Body of pancreas (tissue), 4 donors: Measurements from ENCODE around the gene UBL4A. TPM values are rescaled to one million over a fixed set of nuclear protein-coding genes. Genes with fewer than 3 reads are reported as not detected.

Source experiments
- ATAC-seq: fragments of 150-250 bp; one replicate; pipeline ENCODE4 v1.9.1; 2016
- DNase-seq, 4 donors: peaks; one replicate each; pipeline ENCODE4 v3.0.0-alpha.2; 2019
- H3K27ac ChIP-seq, 4 donors: fragments of 200-600 bp; sonication (generic); 1 replicate in 3 of 4; 2 replicates in 1 of 4; pipeline versions ENCODE4 v1.5.1 to v1.6.1; 2016 to 2019; ENCODE audit warnings: mild to moderate bottlenecking in 1 of 4, mixed read lengths in 1 of 4, moderate library complexity in 1 of 4
- H3K27me3 ChIP-seq, 2 donors: fragments of 200-600 bp; sonication (generic); one replicate each; pipeline ENCODE4 v1.6.0; 2016; ENCODE audit warnings: mild to moderate bottlenecking in 1 of 2
- H3K36me3 ChIP-seq, 2 donors: fragments of 200-600 bp; sonication (generic); replicated peaks in 1 of 2; 2 replicates each; pipeline ENCODE4 v1.5.1; 2016; ENCODE audit warnings: low read depth in 2 of 2; ENCODE audit not compliant: insufficient read depth in 1 of 2
- H3K4me1 ChIP-seq: fragments of 200-600 bp; sonication (generic); one replicate; pipeline ENCODE4 v1.6.0; 2016
- H3K4me3 ChIP-seq, 2 donors: fragments of 200-600 bp; sonication (generic); 1 replicate in 1 of 2; 2 replicates in 1 of 2; pipeline ENCODE4 v1.5.1; 2016 to 2019
- H3K9me3 ChIP-seq, 3 donors: fragments of 200-600 bp; sonication (generic); 1 replicate in 2 of 3; 2 replicates in 1 of 3; pipeline ENCODE4 v1.5.1; 2016
- POLR2A ChIP-seq, 3 donors: fragments of 450-650 bp; IDR thresholded peaks; one replicate each; pipeline ENCODE4 v1.6.1; 2016; ENCODE audit warnings: antibody characterized with exemption in 3 of 3, mild to moderate bottlenecking in 2 of 3
- WGBS, 2 donors: methylation state at CpG; one replicate each; pipeline ENCODE4 v1.1.5; 2017; 5-methylcytosine and 5-hydroxymethylcytosine counted together
- intact Hi-C: fragments of 100-400 bp; cut with DNase I; formaldehyde crosslinking; loops from one replicate; pipeline ENCODE4 v1.15.1; 2023
- total RNA-seq, 2 donors: library from RNA; depleted of rRNA; stranded (reverse); fragments of >200 nt; gene quantifications; one replicate each; pipeline ENCODE4 v1.1.0, GENCODE V29; 2016
- TF ChIP-seq, protein P1 (sequence below), 7 experiments: fragments of 450-650 bp in 4 of 7; fragments of 200-600 bp in 3 of 7; sonication (generic) in 3 of 7; IDR thresholded peaks; one replicate each; pipeline ENCODE4 v1.5.1; 2016 to 2019; ENCODE audit warnings: antibody characterized with exemption in 7 of 7

UBL4A gene
- total RNA-seq, 2 donors from 2014 or later, result 24.9 to 34.9 TPM

DNA sequence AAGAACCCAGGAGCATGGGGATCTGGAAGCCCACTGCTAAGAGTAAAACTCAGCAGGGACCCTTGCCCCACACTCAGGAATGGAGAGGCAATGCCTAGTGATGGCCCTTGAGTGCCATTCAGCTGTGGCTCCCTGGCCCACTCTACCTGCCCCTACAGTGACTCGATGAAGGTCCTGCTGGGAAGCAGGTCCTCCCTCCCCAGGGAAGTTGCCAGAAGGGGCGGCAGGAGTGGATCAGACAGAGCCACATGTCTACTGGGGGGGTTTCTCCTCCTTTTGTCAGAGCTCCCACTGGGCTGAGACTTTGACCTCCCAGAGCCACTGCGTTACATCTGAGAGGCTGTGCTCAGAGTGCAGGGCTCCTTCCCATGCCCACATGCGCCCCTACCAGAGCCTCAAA, 2.8 kb upstream of the UBL4A start:
- Histone ChIP-seq H3K4me3 (no peak overlapping the region), H3K27ac (peak overlapping the region in 2 of 4 donors; percentile 96 to 97), H3K9me3 (no peaks in the 10 kb centered on the region), H3K36me3 (no peaks in the 10 kb centered on the region), H3K4me1 (peaks cover 47% of the 10 kb centered on the region), H3K27me3 (no peaks in the 10 kb centered on the region)
- TF ChIP-seq, protein P1, sequence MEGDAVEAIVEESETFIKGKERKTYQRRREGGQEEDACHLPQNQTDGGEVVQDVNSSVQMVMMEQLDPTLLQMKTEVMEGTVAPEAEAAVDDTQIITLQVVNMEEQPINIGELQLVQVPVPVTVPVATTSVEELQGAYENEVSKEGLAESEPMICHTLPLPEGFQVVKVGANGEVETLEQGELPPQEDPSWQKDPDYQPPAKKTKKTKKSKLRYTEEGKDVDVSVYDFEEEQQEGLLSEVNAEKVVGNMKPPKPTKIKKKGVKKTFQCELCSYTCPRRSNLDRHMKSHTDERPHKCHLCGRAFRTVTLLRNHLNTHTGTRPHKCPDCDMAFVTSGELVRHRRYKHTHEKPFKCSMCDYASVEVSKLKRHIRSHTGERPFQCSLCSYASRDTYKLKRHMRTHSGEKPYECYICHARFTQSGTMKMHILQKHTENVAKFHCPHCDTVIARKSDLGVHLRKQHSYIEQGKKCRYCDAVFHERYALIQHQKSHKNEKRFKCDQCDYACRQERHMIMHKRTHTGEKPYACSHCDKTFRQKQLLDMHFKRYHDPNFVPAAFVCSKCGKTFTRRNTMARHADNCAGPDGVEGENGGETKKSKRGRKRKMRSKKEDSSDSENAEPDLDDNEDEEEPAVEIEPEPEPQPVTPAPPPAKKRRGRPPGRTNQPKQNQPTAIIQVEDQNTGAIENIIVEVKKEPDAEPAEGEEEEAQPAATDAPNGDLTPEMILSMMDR (IDR thresholded peaks at IDR 0.05), result no peak
- TF ChIP-seq POLR2A (IDR thresholded peaks at IDR 0.05), result no peak
- intact Hi-C loops, result no loop called here
- 78% methylated on average over 4 of the region's 4 CpGs; no CpG with 5 or more reads in 1 of the 2 donors for WGBS, 2 donors
- ATAC-seq, result no peak
- DNase-seq, result no peak

DNA sequence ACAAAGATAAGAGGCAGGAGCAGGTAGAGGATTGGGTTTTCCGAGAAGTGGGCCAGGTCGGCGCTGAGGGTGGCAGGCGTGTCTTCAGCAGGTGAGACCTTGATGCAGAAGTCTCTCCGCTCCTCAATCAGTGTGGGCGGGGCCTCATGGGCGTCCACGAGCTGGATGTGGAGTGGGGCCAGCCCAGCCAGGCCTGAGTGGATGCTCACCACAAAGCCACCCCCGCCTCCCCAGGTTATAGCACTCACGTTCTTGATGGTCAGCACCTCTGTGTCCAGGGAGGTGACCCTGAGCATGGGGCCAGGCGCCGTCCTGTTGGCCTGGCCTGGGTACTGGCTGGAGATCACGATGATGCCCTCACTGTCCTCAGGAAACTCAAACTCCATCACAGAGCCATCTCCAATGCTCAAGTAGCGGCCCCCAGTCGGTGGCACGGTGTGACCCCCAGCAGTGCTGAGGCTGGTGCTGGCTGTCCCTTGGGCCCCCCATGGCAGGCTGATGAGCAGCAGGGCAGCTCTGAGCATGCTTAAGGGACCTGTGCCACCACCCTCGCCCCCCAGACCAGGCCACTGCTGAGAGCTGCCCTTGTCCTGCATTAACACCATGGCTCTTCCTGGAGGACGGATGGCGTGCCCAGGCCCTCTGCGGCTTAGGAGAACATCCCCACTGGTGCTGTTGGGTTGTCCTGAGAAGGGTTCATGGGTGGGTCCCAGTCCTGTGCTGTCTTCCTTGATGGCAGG, 2.1 kb upstream of the UBL4A start:
- H3K36me3 ChIP-seq, result no peaks in the 10 kb centered on the region

DNA sequence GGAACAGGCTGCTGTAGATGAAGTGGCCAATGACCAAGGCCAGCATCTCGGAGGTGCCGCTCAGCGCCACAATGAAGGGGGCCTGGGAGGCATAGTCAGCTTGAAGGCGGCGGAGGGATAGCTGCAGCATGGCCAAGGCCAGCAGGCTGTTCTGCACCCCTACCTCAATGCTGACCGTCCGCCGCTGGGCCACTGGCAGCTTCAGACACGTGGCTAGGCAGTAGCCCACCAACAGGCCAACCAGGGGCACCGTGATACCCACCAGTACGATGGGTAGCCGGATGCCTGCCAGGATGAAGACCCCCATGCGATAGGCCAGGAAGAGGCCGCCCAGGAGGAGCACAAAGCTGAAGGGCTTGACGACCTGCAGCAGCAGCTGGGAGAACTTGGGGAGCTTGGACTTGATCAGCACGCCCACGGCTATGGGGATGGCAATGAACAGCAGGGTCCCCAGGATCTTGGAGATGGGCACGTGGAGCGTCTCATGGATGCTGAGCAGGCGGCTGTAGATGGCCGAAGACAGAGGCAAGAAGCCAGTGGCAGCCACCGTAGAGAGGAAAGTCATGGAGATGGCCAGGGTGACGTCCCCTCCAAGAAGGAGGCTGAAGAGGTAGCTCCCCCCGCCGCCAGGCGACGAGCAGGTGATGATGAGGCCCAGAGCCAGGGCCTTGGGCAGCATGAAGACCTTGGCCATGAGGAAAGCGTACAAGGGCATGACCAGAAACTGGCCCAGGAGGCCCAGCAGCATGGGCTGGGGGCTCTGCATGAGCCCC, 1.3 kb upstream of the UBL4A start:
- no peak overlapping the region for H3K4me3 ChIP-seq
- 85 to 86% methylated on average over 10 to 13 of the region's 28 CpGs for WGBS, 2 donors
- H3K27ac ChIP-seq, result peak overlapping the region in 3 of 4 donors; percentile 56 to 89 (median 85)
- H3K4me1 ChIP-seq, result peaks cover 50% of the 10 kb centered on the region
- TF ChIP-seq, protein P1 (IDR thresholded peaks at IDR 0.05), result no peak
- TF ChIP-seq POLR2A (IDR thresholded peaks at IDR 0.05), result no peak
- H3K27me3 ChIP-seq, result no peaks in the 10 kb centered on the region
- no peaks in the 10 kb centered on the region for H3K36me3 ChIP-seq
- no peak for DNase-seq
- no peaks in the 10 kb centered on the region for H3K9me3 ChIP-seq
- intact Hi-C loops, result no loop called here
- ATAC-seq, result no peak

More for the DNA sequence above, 2.1 kb upstream of the UBL4A start:
- 92% methylated on average over 11 of the region's 20 CpGs; no CpG with 5 or more reads in 1 of the 2 donors for WGBS, 2 donors
- Histone ChIP-seq H3K9me3 (no peaks in the 10 kb centered on the region), H3K27me3 (no peaks in the 10 kb centered on the region), H3K4me1 (peaks cover 50% of the 10 kb centered on the region), H3K4me3 (no peak overlapping the region), H3K27ac (no peak overlapping the region)
- no peak for TF ChIP-seq POLR2A (IDR thresholded peaks at IDR 0.05)
- TF ChIP-seq, protein P1 (IDR thresholded peaks at IDR 0.05), result no peak
- DNase-seq, result no peak
- no peak for ATAC-seq
- intact Hi-C loops, result no loop called here

DNA sequence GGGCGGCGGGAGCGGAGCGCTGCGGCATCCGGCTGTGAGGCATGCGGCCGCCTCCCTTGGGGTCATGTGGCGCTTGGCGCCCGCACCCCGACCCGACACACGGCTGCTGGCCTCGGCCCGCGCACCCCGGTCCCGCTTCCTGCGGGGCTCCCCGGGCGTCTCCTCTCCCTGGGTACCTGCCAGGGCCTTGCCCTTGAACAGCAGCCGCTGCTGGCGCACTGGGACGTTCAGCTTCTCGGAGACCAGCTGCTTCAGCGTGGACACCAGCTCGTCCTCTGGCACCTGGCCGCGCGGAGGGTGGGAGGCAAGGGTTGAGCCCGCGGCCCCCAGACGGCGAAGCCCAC, 391 bp downstream of the UBL4A start:
- Histone ChIP-seq H3K27ac (peak overlapping the region; percentile 80 to 89 (median 84)), H3K27me3 (no peaks in the 10 kb centered on the region), H3K4me1 (peaks cover 50% of the 10 kb centered on the region), H3K4me3 (peak overlapping the region; percentile 7 to 32), H3K9me3 (no peaks in the 10 kb centered on the region), H3K36me3 (no peaks in the 10 kb centered on the region)
- peak; percentile 56 to 70 (median 64) for DNase-seq
- ATAC-seq, result peak; percentile 4
- intact Hi-C loops, result no loop called here
- TF ChIP-seq, protein P1 (IDR thresholded peaks at IDR 0.05), result no peak
- peak in 2 of 3 donors; percentile 11 to 18 for TF ChIP-seq POLR2A (IDR thresholded peaks at IDR 0.05)
- WGBS, 2 donors, result 1% methylated on average over 12 of the region's 35 CpGs; no CpG with 5 or more reads in 1 of the 2 donors
